ENCODE results near the gene CD99. TPM values are rescaled to one million over a fixed set of nuclear protein-coding genes. Genes with fewer than 3 reads are reported as not detected.
"Not testable (repeated sequence)": the region's sequence is repeated elsewhere in the genome, so short reads cannot be mapped to it uniquely, and the experiment has no call there.

CD99 gene
- total and polyA plus RNA-seq, 2 experiments from 2014 or later = 467 to 474 TPM

DNA sequence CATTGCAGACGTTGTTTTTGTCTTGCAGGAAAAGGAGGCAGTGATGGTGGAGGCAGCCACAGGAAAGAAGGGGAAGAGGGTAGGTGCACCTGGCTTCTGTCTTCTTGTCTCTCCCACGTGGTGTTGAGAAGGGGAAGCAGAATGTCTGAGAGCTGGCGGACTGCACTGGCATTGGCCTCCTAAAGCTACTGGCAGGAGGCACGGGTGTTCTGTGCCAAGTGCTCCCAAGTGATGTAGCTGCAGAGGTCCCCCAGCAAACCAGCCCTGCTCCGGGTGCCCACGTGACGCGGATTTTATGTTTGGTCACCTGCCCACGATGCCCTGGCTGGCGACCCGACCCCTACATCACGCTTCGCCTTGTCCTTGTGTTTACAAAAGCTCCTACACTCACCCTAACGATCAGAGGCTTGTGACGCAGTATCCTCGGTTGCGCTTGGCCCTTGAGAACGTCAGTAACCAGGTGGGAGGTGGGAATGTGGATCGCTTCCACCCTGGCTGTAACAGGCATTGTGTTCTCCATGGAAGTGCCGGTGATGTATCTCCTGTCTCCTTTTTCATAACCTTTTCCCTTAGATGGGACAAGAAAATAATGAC lies 32.3 kb downstream of the CD99 start:
- Histone ChIP-seq H3K9me3 (ENCODE audit: low read depth) (no peaks in the 10 kb centered on the region), H3K27me3 (no peaks in the 10 kb centered on the region), H3K4me3 (no peak overlapping the region), H3K27ac (no peak overlapping the region), H3K4me1 (ENCODE audit: low read depth) (no peaks in the 10 kb centered on the region), H3K36me3 (peaks cover 57% of the 10 kb centered on the region)
- no peak for DNase-seq (ENCODE audit: low read depth in 1 of 2, low spot score in 1 of 2)
- TF ChIP-seq, protein P1, sequence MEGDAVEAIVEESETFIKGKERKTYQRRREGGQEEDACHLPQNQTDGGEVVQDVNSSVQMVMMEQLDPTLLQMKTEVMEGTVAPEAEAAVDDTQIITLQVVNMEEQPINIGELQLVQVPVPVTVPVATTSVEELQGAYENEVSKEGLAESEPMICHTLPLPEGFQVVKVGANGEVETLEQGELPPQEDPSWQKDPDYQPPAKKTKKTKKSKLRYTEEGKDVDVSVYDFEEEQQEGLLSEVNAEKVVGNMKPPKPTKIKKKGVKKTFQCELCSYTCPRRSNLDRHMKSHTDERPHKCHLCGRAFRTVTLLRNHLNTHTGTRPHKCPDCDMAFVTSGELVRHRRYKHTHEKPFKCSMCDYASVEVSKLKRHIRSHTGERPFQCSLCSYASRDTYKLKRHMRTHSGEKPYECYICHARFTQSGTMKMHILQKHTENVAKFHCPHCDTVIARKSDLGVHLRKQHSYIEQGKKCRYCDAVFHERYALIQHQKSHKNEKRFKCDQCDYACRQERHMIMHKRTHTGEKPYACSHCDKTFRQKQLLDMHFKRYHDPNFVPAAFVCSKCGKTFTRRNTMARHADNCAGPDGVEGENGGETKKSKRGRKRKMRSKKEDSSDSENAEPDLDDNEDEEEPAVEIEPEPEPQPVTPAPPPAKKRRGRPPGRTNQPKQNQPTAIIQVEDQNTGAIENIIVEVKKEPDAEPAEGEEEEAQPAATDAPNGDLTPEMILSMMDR (IDR thresholded peaks at IDR 0.05; ENCODE audit: low read depth, low read length) = no peak

DNA sequence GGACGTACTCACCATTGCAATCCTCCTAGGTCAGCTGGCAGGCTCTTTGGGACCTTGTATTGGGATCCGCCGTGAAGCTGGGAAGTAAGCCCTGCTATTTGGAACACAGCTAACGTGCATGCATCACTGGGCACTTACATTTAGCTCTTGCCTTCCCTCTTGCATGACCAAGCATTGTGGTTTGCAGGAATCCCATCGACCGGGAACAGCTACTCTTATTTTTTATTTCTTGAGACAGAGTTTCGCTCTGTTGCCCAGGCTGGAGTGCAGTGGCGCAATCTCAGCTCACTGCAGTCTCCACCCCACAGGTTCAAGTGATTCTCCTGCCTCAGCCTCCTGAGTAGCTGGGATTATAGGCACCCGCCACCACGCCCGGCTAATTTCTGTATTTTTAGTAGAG lies 36.2 kb downstream of the CD99 start:
- H3K4me1 ChIP-seq (ENCODE audit: low read depth); H3K27ac ChIP-seq; H3K9me3 ChIP-seq (ENCODE audit: low read depth); H3K27me3 ChIP-seq; H3K4me3 ChIP-seq; DNase-seq (ENCODE audit: low read depth in 1 of 2, low spot score in 1 of 2): not testable (repeated sequence)
- peaks cover 46% of the 10 kb centered on the region for H3K36me3 ChIP-seq

DNA sequence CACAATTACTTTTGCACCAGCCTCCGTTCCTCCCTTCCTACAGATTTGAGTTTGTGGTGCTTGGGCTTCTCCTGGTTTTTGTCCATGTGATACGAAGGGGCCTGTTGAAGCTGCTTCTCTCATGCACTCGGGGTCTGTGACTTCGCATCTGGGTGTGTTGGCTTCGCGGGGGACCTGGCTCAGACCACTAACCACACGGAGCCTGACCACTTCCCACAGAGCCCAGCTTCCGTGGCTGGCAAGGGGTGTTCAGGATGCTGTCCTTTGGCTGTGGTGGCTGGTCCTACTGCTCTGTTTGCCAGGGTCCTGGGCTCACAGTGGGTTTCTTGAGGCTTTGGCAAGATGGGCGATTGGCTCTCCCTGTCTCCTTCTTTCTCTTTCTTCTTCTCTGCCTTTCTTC lies 41.0 kb downstream of the CD99 start:
- Histone ChIP-seq H3K27ac (no peak overlapping the region), H3K27me3 (no peaks in the 10 kb centered on the region), H3K4me1 (ENCODE audit: low read depth) (no peaks in the 10 kb centered on the region), H3K4me3 (no peak overlapping the region), H3K9me3 (ENCODE audit: low read depth) (no peaks in the 10 kb centered on the region), H3K36me3 (peaks cover 27% of the 10 kb centered on the region)
- DNase-seq (ENCODE audit: low read depth in 1 of 2, low spot score in 1 of 2) = no peak
- TF ChIP-seq, protein P1 (IDR thresholded peaks at IDR 0.05; ENCODE audit: low read depth, low read length) = no peak

DNA sequence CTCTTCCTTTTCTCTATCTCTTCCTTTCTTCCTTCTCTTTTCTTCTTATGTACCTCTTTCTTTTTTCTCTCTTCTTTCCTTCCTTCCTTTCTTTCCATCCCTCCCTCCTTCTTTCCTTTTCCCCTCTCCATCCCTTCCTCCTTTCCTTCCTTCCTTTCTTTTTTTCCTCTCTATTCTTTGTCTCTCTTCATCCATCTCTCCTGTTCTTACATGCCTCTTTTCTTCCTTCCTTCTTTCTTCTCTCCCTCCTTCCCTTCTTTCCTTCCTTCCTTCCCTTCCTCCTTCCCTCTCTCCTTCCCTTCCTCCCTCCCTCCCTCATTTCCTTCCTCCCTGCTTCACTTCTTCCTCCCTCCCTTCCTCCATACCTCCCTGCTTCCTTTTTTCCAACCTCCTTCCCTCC lies 41.6 kb downstream of the CD99 start:
- H3K4me1 ChIP-seq (ENCODE audit: low read depth) = no peaks in the 10 kb centered on the region
- H3K27ac ChIP-seq = no peak overlapping the region
- TF ChIP-seq, protein P1 (IDR thresholded peaks at IDR 0.05; ENCODE audit: low read depth, low read length) = no peak
- H3K36me3 ChIP-seq = peaks cover 26% of the 10 kb centered on the region
- no peak for DNase-seq (ENCODE audit: low read depth in 1 of 2, low spot score in 1 of 2)
- no peaks in the 10 kb centered on the region for H3K9me3 ChIP-seq (ENCODE audit: low read depth)
- no peaks in the 10 kb centered on the region for H3K27me3 ChIP-seq
- H3K4me3 ChIP-seq = no peak overlapping the region

DNA sequence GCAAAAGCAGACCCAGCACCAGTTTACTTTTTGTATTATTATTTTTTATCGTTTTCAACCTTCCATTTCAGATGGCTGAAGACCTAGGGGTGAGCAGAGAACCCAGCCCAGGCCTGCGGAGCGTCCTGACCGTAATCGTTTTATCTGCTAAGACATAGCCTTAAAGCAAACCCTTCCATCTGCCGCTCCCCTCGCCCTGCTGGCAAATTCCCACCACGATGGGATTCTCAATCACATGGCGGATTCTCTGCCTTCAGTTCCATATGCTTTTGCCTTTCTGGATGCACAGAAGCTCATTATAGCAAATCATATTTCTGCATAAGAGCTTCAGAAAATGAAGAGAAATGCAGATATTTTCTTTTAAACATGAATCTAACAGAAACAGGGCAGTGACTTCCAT lies 42.2 kb downstream of the CD99 start:
- H3K4me1 ChIP-seq (ENCODE audit: low read depth) = no peaks in the 10 kb centered on the region

GRCh38 chrX:2735270-2735669 lies 44.2 kb downstream of the CD99 start:
- TF ChIP-seq, protein P1 (IDR thresholded peaks at IDR 0.05; ENCODE audit: low read depth, low read length) = no peak
- Histone ChIP-seq H3K9me3 (ENCODE audit: low read depth) (no peaks in the 10 kb centered on the region), H3K27me3 (no peaks in the 10 kb centered on the region), H3K4me1 (ENCODE audit: low read depth) (no peaks in the 10 kb centered on the region), H3K4me3 (no peak overlapping the region), H3K36me3 (peaks cover 22% of the 10 kb centered on the region), H3K27ac (no peak overlapping the region)
- DNase-seq (ENCODE audit: low read depth in 1 of 2, low spot score in 1 of 2) = no peak

More for the DNA sequence above, 42.2 kb downstream of the CD99 start:
- Histone ChIP-seq H3K27ac (no peak overlapping the region), H3K27me3 (no peaks in the 10 kb centered on the region), H3K4me3 (no peak overlapping the region), H3K9me3 (ENCODE audit: low read depth) (no peaks in the 10 kb centered on the region), H3K36me3 (peaks cover 30% of the 10 kb centered on the region)
- TF ChIP-seq, protein P1 (IDR thresholded peaks at IDR 0.05; ENCODE audit: low read depth, low read length) = no peak
- DNase-seq (ENCODE audit: low read depth in 1 of 2, low spot score in 1 of 2) = no peak

Measured in cardiac muscle cell (in vitro differentiated cells and primary cell).